WTC11 (cell line): Measurements from ENCODE around the gene PDGFRA. TPM values are rescaled to one million over a fixed set of nuclear protein-coding genes. Genes with fewer than 3 reads are reported as not detected.

Experiments
- ATAC-seq: fragments of 200-7000 bp; cut with Tn5 transposase; 2 replicates; pipeline ENCODE4 v1.10.0; 2021; ENCODE audit warnings: mild to moderate bottlenecking, moderate library complexity
- CTCF ChIA-PET: fragments of 300-600 bp; sonication (Branson Sonifier 250); formaldehyde crosslinking; loops from one replicate; lab custom pipeline; 2021; ENCODE audit warnings: antibody characterized with exemption; lab: Charles Lee
- POLR2A ChIA-PET: fragments of 350-600 bp; sonication (Branson Sonifier 250); formaldehyde crosslinking; loops from one replicate; lab custom pipeline; 2021; ENCODE audit warnings: antibody characterized with exemption; lab: Charles Lee
- DNase-seq: peaks from one replicate; pipeline ENCODE4 v3.0.0; 2021; ENCODE audit warnings: low spot score
- H3K27ac Mint-ChIP-seq: 2 replicates; pipeline ENCODE4 v1.8.0; 2021; ENCODE audit warnings: mixed read lengths
- H3K27me3 Mint-ChIP-seq: 2 replicates; pipeline ENCODE4 v1.8.0; 2021; ENCODE audit warnings: low read depth, mild to moderate bottlenecking, moderate library complexity, mixed read lengths
- H3K36me3 Mint-ChIP-seq: 2 replicates; pipeline ENCODE4 v1.8.0; 2021; ENCODE audit warnings: mixed read lengths
- H3K4me1 Mint-ChIP-seq: 2 replicates; pipeline ENCODE4 v1.8.0; 2022; ENCODE audit warnings: mixed read lengths
- H3K4me3 Mint-ChIP-seq: 2 replicates; pipeline ENCODE4 v1.8.0; 2021; ENCODE audit warnings: mild to moderate bottlenecking, moderate library complexity, mixed read lengths
- H3K9me3 Mint-ChIP-seq: 2 replicates; pipeline ENCODE4 v1.8.0; 2021; ENCODE audit warnings: mixed read lengths
- AR ChIP-seq: fragments of 250-450 bp; sonication (Bioruptor Pico); IDR thresholded peaks from 2 replicates; pipeline ENCODE4 v1.9.0; 2021; ENCODE audit warnings: mild to moderate bottlenecking
- CDX4 ChIP-seq: fragments of 250-450 bp; sonication (Bioruptor Pico); IDR thresholded peaks from 2 replicates; pipeline ENCODE4 v1.9.0; 2021; ENCODE audit warnings: moderate library complexity, mild to moderate bottlenecking, inconsistent platforms, borderline replicate concordance
- FOXJ3 ChIP-seq: sonication (generic); formaldehyde crosslinking; IDR thresholded peaks from 2 replicates; pipeline ENCODE4 v1.9.0; 2021; ENCODE audit warnings: missing genetic modification reagents, mild to moderate bottlenecking, borderline replicate concordance
- FOXK1 ChIP-seq: sonication (generic); formaldehyde crosslinking; IDR thresholded peaks from 2 replicates; pipeline ENCODE4 v1.8.0; 2022; ENCODE audit warnings: mild to moderate bottlenecking, moderate library complexity, missing genetic modification reagents
- FOXP4 ChIP-seq: sonication (generic); formaldehyde crosslinking; IDR thresholded peaks from 2 replicates; pipeline ENCODE4 v1.8.0; 2022; ENCODE audit warnings: mild to moderate bottlenecking, missing genetic modification reagents
- GRHL2 ChIP-seq: fragments of 250-450 bp; sonication (Bioruptor Pico); IDR thresholded peaks from 2 replicates; pipeline ENCODE4 v1.8.0; 2022; ENCODE audit warnings: mild to moderate bottlenecking, moderate library complexity; ENCODE audit not compliant: insufficient replicate concordance, severe bottlenecking
- IRF1 ChIP-seq: sonication (generic); formaldehyde crosslinking; IDR thresholded peaks from 2 replicates; pipeline ENCODE4 v1.8.0; 2023; ENCODE audit warnings: missing genetic modification reagents
- JUN ChIP-seq: sonication (generic); formaldehyde crosslinking; IDR thresholded peaks from 2 replicates; pipeline ENCODE4 v1.8.0; 2023; ENCODE audit warnings: mild to moderate bottlenecking, missing genetic modification reagents
- MXD4 ChIP-seq: fragments of 250-450 bp; sonication (Bioruptor Pico); IDR thresholded peaks from 2 replicates; pipeline ENCODE4 v1.8.0; 2021; ENCODE audit warnings: mild to moderate bottlenecking, moderate library complexity, borderline replicate concordance
- RELA ChIP-seq: sonication (generic); formaldehyde crosslinking; IDR thresholded peaks from 2 replicates; pipeline ENCODE4 v1.8.1; 2022; ENCODE audit warnings: missing genetic modification reagents, mild to moderate bottlenecking, borderline replicate concordance
- RORB ChIP-seq: fragments of 250-450 bp; sonication (Bioruptor Pico); IDR thresholded peaks from 2 replicates; pipeline ENCODE4 v1.9.0; 2021; ENCODE audit warnings: mild to moderate bottlenecking
- SOX15 ChIP-seq: fragments of 250-450 bp; sonication (Bioruptor Pico); IDR thresholded peaks from 2 replicates; pipeline ENCODE4 v1.9.0; 2021; ENCODE audit warnings: mild to moderate bottlenecking
- TP53 ChIP-seq: sonication (generic); formaldehyde crosslinking; IDR thresholded peaks from 2 replicates; pipeline ENCODE4 v1.8.1; 2023; ENCODE audit warnings: mild to moderate bottlenecking, missing genetic modification reagents
- ZNF263 ChIP-seq: sonication (generic); formaldehyde crosslinking; IDR thresholded peaks from 2 replicates; pipeline ENCODE4 v1.8.1; 2022; ENCODE audit warnings: low read depth, mild to moderate bottlenecking, moderate library complexity, missing genetic modification reagents
- ZNF532 ChIP-seq: fragments of 250-450 bp; sonication (Bioruptor Pico); IDR thresholded peaks from 2 replicates; pipeline ENCODE4 v1.9.0; 2021; ENCODE audit warnings: mild to moderate bottlenecking, borderline replicate concordance
- ZNF671 ChIP-seq: fragments of 250-450 bp; sonication (Bioruptor Pico); IDR thresholded peaks from 2 replicates; pipeline ENCODE4 v1.8.0; 2021; ENCODE audit warnings: mild to moderate bottlenecking
- total RNA-seq: library from RNA; stranded (reverse); gene quantifications from 3 replicates; pipeline ENCODE4 v1.2.3, GENCODE V29; 2021

PDGFRA gene
- total RNA-seq, 1 experiment from 2014 or later = 3.3 TPM

GRCh38 chr4:54308110-54308509, 79.0 kb downstream of the PDGFRA start (continued):
- TF ChIP-seq ZNF532 (CRISPR knock-in tag) (no peak), RORB (CRISPR knock-in tag) (no peak)

GRCh38 chr4:54315561-54316538, 86.8 kb downstream of the PDGFRA start:
- no peaks in the 10 kb centered on the region for H3K9me3 Mint-ChIP-seq
- ATAC-seq (no peak), DNase-seq (no peak)
- CTCF ChIA-PET = no interaction called here
- POLR2A ChIA-PET = no interaction called here
- no peaks in the 10 kb centered on the region for H3K36me3 Mint-ChIP-seq
- no peaks in the 10 kb centered on the region; the same call in 1 of the 2 replicates for H3K27me3 Mint-ChIP-seq
- H3K4me3 Mint-ChIP-seq = no peak overlapping the region
- TF ChIP-seq TP53 (CRISPR knock-in tag) (no peak), FOXP4 (CRISPR knock-in tag) (no peak), FOXK1 (no peak), MXD4 (no peak), ZNF263 (no peak), CDX4 (CRISPR knock-in tag) (no peak), FOXJ3 (CRISPR knock-in tag) (no peak), SOX15 (no peak), IRF1 (no peak), AR (no peak), ZNF671 (CRISPR knock-in tag) (no peak), JUN (CRISPR knock-in tag) (no peak), GRHL2 (CRISPR knock-in tag) (no peak), RELA (CRISPR knock-in tag) (no peak)
- no peak overlapping the region for H3K27ac Mint-ChIP-seq
- peaks cover 4% of the 10 kb centered on the region; the same call in 1 of the 2 replicates for H3K4me1 Mint-ChIP-seq
